Tibial nerve (tissue), 3 donors: ENCODE data around the gene CERS1.

ENCODE experiments used
- POLR2A ChIP-seq, 2 donors: fragments of 450-650 bp; IDR thresholded peaks; one replicate each; pipeline ENCODE4 v1.6.1; 2017; ENCODE audit warnings: antibody characterized with exemption in 2 of 2, mild to moderate bottlenecking in 2 of 2, moderate library complexity in 2 of 2
- TF ChIP-seq, protein P1 (sequence below), 5 experiments: fragments of 200-600 bp in 3 of 5; fragments of 450-650 bp in 2 of 5; sonication (generic) in 3 of 5; IDR thresholded peaks; one replicate each; pipeline ENCODE4 v1.5.1; 2016 to 2019; ENCODE audit warnings: antibody characterized with exemption in 5 of 5, mild to moderate bottlenecking in 3 of 5, moderate library complexity in 2 of 5

GRCh38 chr19:18879579-18880373 is 16.2 kb downstream of the CERS1 start:
- TF ChIP-seq POLR2A (IDR thresholded peaks at IDR 0.05), result no peak
- TF ChIP-seq, protein P1, sequence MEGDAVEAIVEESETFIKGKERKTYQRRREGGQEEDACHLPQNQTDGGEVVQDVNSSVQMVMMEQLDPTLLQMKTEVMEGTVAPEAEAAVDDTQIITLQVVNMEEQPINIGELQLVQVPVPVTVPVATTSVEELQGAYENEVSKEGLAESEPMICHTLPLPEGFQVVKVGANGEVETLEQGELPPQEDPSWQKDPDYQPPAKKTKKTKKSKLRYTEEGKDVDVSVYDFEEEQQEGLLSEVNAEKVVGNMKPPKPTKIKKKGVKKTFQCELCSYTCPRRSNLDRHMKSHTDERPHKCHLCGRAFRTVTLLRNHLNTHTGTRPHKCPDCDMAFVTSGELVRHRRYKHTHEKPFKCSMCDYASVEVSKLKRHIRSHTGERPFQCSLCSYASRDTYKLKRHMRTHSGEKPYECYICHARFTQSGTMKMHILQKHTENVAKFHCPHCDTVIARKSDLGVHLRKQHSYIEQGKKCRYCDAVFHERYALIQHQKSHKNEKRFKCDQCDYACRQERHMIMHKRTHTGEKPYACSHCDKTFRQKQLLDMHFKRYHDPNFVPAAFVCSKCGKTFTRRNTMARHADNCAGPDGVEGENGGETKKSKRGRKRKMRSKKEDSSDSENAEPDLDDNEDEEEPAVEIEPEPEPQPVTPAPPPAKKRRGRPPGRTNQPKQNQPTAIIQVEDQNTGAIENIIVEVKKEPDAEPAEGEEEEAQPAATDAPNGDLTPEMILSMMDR (IDR thresholded peaks at IDR 0.05), result no peak
